Bronchial epithelial cell (primary cell): ENCODE measurements around the gene DPH7. TPM values are rescaled to one million over a fixed set of nuclear protein-coding genes. Genes with fewer than 3 reads are reported as not detected.

Experiments
- DNase-seq: peaks from one replicate; pipeline ENCODE4 v3.0.0-alpha.2; 2010; ENCODE audit warnings: low read depth
- FAIRE-seq: peaks from 2 replicates; lab custom pipeline; 2011; peaks lifted over from hg19 to GRCh38; lab: Jason Lieb, UNC
- H3K27me3 ChIP-seq: 2 replicates; pipeline ENCODE4 v1.5.1; 2011; ENCODE audit warnings: low read length; ENCODE audit not compliant: control insufficient read depth, insufficient read depth
- H3K36me3 ChIP-seq: 2 replicates; pipeline ENCODE4 v1.5.1; 2011; ENCODE audit warnings: low read length; ENCODE audit not compliant: control insufficient read depth, insufficient read depth
- H3K4me3 ChIP-seq: 2 replicates; pipeline ENCODE4 v1.5.1; 2011; ENCODE audit warnings: mild to moderate bottlenecking, low read depth, low read length, control low read depth
- CTCF ChIP-seq: IDR thresholded peaks from 2 replicates; pipeline ENCODE4 v1.5.1; 2011; ENCODE audit warnings: mild to moderate bottlenecking, moderate library complexity, low read length, control low read depth, inconsistent platforms; ENCODE audit not compliant: insufficient read depth, severe bottlenecking
- total RNA-seq: library from RNA; depleted of rRNA; stranded (reverse); fragments of >200 nt; gene quantifications from 2 replicates; pipeline ENCODE4 v1.2.1, GENCODE V29; 2014

DPH7 gene
- total RNA-seq, 1 donor from 2014 or later: 33.7 TPM

GRCh38 chr9:137607141-137607857, 28.6 kb upstream of the DPH7 start:
- no peak for DNase-seq
- Histone ChIP-seq H3K27me3 (no peaks in the 10 kb centered on the region), H3K36me3 (peaks cover 11% of the 10 kb centered on the region), H3K4me3 (peak overlapping the region; percentile 80)
- TF ChIP-seq CTCF: no peak
- no peak for FAIRE-seq

- no peak for TF ChIP-seq CTCF
- DNase-seq (no peak), FAIRE-seq (no peak)
- Histone ChIP-seq H3K27me3 (no peaks in the 10 kb centered on the region), H3K4me3 (peak overlapping the region; percentile 80), H3K36me3 (peaks cover 11% of the 10 kb centered on the region)
Measured at GRCh38 chr9:137606734-137607138, 28.0 kb upstream of the DPH7 start.

- Histone ChIP-seq H3K36me3 (peaks cover 10% of the 10 kb centered on the region), H3K4me3 (peak overlapping the region; percentile 80), H3K27me3 (no peaks in the 10 kb centered on the region)
- no peak for TF ChIP-seq CTCF
- FAIRE-seq: no peak
- no peak for DNase-seq
Measured at GRCh38 chr9:137606005-137606621, 27.4 kb upstream of the DPH7 start.

- no peaks in the 10 kb centered on the region for H3K27me3 ChIP-seq
- peaks cover 10% of the 10 kb centered on the region for H3K36me3 ChIP-seq
- DNase-seq: peak; percentile 56
- no peak for FAIRE-seq
- peak within 1 kb of the TSS; percentile 80 for H3K4me3 ChIP-seq
- no peak for TF ChIP-seq CTCF
Measured at GRCh38 chr9:137605121-137606004, 26.6 kb upstream of the DPH7 start, which contains the start of gene ARRDC1. Gene ARRDC1, plus strand, starts transcription at chr9:137605686. Its CDS starts 32 bp downstream, at chr9:137605718.

GRCh38 chr9:137604345-137605086, 25.8 kb upstream of the DPH7 start:
- DNase-seq (no peak), FAIRE-seq (no peak)
- peak overlapping the region; percentile 43 for H3K4me3 ChIP-seq
- TF ChIP-seq CTCF: no peak
- H3K27me3 ChIP-seq: no peaks in the 10 kb centered on the region
- peaks cover 10% of the 10 kb centered on the region for H3K36me3 ChIP-seq
